A549 (cell line): Measurements from ENCODE around the gene CETP. TPM values are rescaled to one million over a fixed set of nuclear protein-coding genes. Genes with fewer than 3 reads are reported as not detected.

Source experiments
- ATAC-seq, 2 experiments: fragments of 200-7000 bp in 1 of 2; fragments of >200 bp in 1 of 2; cut with Nextera tagmentation in 1 of 2; cut with Tn5 transposase in 1 of 2; 3 replicates each; pipeline versions ENCODE4 v1.8.0 to v1.9.1; 2018 to 2020; ENCODE audit warnings: mild to moderate bottlenecking in 1 of 2, moderate library complexity in 1 of 2
- CTCF ChIA-PET: fragments of 300-600 bp; sonication (Branson Sonifier 250); formaldehyde crosslinking; extraction: SDS; loops from one replicate; lab custom pipeline; 2021; ENCODE audit warnings: antibody characterized with exemption, inconsistent platforms; lab: Yijun Ruan, JAX
- POLR2A ChIA-PET: fragments of 350-600 bp; formaldehyde crosslinking; extraction: SDS; loops from one replicate; lab custom pipeline; 2021; ENCODE audit warnings: antibody characterized with exemption, inconsistent platforms; lab: Yijun Ruan, JAX
- DNase-seq, 2 experiments: peaks; one replicate each; pipeline versions ENCODE4 v3.0.0 to v3.0.0-alpha.2; 2011 to 2016; ENCODE audit warnings: low read depth in 1 of 2, low spot score in 1 of 2
- FAIRE-seq: peaks from 2 replicates; lab custom pipeline; 2011; peaks lifted over from hg19 to GRCh38; lab: Jason Lieb, UNC
- H3K27ac ChIP-seq, 2 experiments: fragments of >200 bp; sonication (Bioruptor Twin); formaldehyde crosslinking; 3 replicates each; pipeline ENCODE4 v1.5.1; 2016 to 2017
- H3K4me1 ChIP-seq: fragments of >200 bp; sonication (Bioruptor Twin); formaldehyde crosslinking; 3 replicates; pipeline ENCODE4 v1.6.1; 2016
- H3K4me2 ChIP-seq: fragments of >200 bp; sonication (Bioruptor Twin); formaldehyde crosslinking; 3 replicates; pipeline ENCODE4 v1.6.1; 2016
- H3K4me3 ChIP-seq: fragments of >200 bp; sonication (Bioruptor Twin); formaldehyde crosslinking; 3 replicates; pipeline ENCODE4 v1.5.1; 2016
- H3K9me3 ChIP-seq: fragments of >200 bp; sonication (Bioruptor Twin); formaldehyde crosslinking; 3 replicates; pipeline ENCODE4 v1.6.1; 2016
- CBX8 ChIP-seq: fragments of 200-600 bp; sonication (generic); IDR thresholded peaks from 2 replicates; pipeline ENCODE4 v1.6.1; 2016
- FOSL2 ChIP-seq, 2 experiments: fragments of 450-650 bp in 1 of 2; fragments of >200 bp in 1 of 2; sonication (Bioruptor Twin) in 1 of 2; formaldehyde crosslinking; IDR thresholded peaks; 2 replicates each; pipeline versions ENCODE4 v1.5.0 to v1.6.1; 2016 to 2020; ENCODE audit warnings: mild to moderate bottlenecking in 1 of 2, moderate library complexity in 1 of 2
- FOXS1 ChIP-seq: fragments of 250-450 bp; sonication (Bioruptor Pico); IDR thresholded peaks from 2 replicates; pipeline ENCODE4 v1.5.0; 2020; ENCODE audit warnings: mild to moderate bottlenecking, moderate library complexity
- HDAC2 ChIP-seq: fragments of 200-600 bp; sonication (generic); IDR thresholded peaks from 2 replicates; pipeline ENCODE4 v1.6.1; 2016
- KDM5A ChIP-seq: fragments of 200-600 bp; sonication (generic); IDR thresholded peaks from 2 replicates; pipeline ENCODE4 v1.6.1; 2016; ENCODE audit warnings: antibody characterized with exemption, mild to moderate bottlenecking
- MAFK ChIP-seq: fragments of 450-650 bp; IDR thresholded peaks from 2 replicates; pipeline ENCODE4 v1.6.1; 2014; ENCODE audit not compliant: partially characterized antibody
- NFE2L2 ChIP-seq: fragments of 150-350 bp; conservative IDR thresholded peaks from 2 replicates; pipeline ENCODE4 v1.6.1; 2014; ENCODE audit warnings: low read length
- NPAS2 ChIP-seq: fragments of 250-450 bp; sonication (Bioruptor Pico); IDR thresholded peaks from 2 replicates; pipeline ENCODE4 v1.8.0; 2022; ENCODE audit warnings: mild to moderate bottlenecking, moderate library complexity, borderline replicate concordance
- RARB ChIP-seq: fragments of 250-450 bp; sonication (Bioruptor Pico); IDR thresholded peaks from 2 replicates; pipeline ENCODE4 v1.8.0; 2021; ENCODE audit warnings: mild to moderate bottlenecking, moderate library complexity
- RCOR1 ChIP-seq: fragments of 150-350 bp; IDR thresholded peaks from 2 replicates; pipeline ENCODE4 v1.6.1; 2014; ENCODE audit warnings: antibody characterized with exemption, low read length, low read depth
- RNF2 ChIP-seq: fragments of 200-600 bp; sonication (generic); IDR thresholded peaks from 2 replicates; pipeline ENCODE4 v1.6.1; 2016; ENCODE audit warnings: low read depth, mild to moderate bottlenecking, antibody characterized with exemption, moderate library complexity, borderline replicate concordance
- TP53 ChIP-seq: fragments of 250-450 bp; sonication (Bioruptor Pico); IDR thresholded peaks from 2 replicates; pipeline ENCODE4 v1.5.0; 2021; ENCODE audit warnings: mild to moderate bottlenecking, moderate library complexity
- WGBS: methylation state at CpG from one replicate; pipeline ENCODE4 v1.1.6; 2017; ENCODE audit errors: missing lambda C conversion rate; 5-methylcytosine and 5-hydroxymethylcytosine counted together
- polyA plus RNA-seq, 4 experiments: library from polyadenylated mRNA; depleted of rRNA in 3 of 4; stranded (reverse); fragments of >200 nt; fragmentation: RNase III in 1 of 4; extraction: RNeasy Plus Mini Kit Qiagen cat#74134 plus additional on column Dnase treatment in 1 of 4; gene quantifications; 2 replicates in 3 of 4; 3 replicates in 1 of 4; pipeline ENCODE4 v1.2.3, GENCODE V29; 2011 to 2017
- TF ChIP-seq, protein P1 (sequence below): fragments of 150-350 bp; IDR thresholded peaks from 2 replicates; pipeline ENCODE4 v1.6.1; 2014; ENCODE audit warnings: low read depth, mild to moderate bottlenecking, low read length
- TF ChIP-seq, protein P2 (sequence below): IDR thresholded peaks from 2 replicates; pipeline ENCODE4 v1.6.1; 2012; ENCODE audit warnings: low read depth, borderline replicate concordance
- TF ChIP-seq, protein P3 (sequence below): fragments of 450-650 bp; IDR thresholded peaks from 2 replicates; pipeline ENCODE4 v1.6.1; 2014; ENCODE audit warnings: antibody characterized with exemption
- TF ChIP-seq, protein P4 (sequence below): fragments of >200 bp; sonication (Bioruptor Twin); formaldehyde crosslinking; IDR thresholded peaks from 3 replicates; pipeline ENCODE4 v1.5.1; 2016
- TF ChIP-seq, protein P5 (sequence below): fragments of 250-450 bp; sonication (Bioruptor Pico); IDR thresholded peaks from 2 replicates; pipeline ENCODE4 v1.5.0; 2020; ENCODE audit warnings: low read depth, mild to moderate bottlenecking, moderate library complexity
- TF ChIP-seq, protein P6 (sequence below): IDR thresholded peaks from 2 replicates; pipeline ENCODE4 v1.6.1; 2012

The CETP gene
- polyA plus RNA-seq, 2 of the 4 experiments (the other 2 are of a cell fraction), result not detected

DNA sequence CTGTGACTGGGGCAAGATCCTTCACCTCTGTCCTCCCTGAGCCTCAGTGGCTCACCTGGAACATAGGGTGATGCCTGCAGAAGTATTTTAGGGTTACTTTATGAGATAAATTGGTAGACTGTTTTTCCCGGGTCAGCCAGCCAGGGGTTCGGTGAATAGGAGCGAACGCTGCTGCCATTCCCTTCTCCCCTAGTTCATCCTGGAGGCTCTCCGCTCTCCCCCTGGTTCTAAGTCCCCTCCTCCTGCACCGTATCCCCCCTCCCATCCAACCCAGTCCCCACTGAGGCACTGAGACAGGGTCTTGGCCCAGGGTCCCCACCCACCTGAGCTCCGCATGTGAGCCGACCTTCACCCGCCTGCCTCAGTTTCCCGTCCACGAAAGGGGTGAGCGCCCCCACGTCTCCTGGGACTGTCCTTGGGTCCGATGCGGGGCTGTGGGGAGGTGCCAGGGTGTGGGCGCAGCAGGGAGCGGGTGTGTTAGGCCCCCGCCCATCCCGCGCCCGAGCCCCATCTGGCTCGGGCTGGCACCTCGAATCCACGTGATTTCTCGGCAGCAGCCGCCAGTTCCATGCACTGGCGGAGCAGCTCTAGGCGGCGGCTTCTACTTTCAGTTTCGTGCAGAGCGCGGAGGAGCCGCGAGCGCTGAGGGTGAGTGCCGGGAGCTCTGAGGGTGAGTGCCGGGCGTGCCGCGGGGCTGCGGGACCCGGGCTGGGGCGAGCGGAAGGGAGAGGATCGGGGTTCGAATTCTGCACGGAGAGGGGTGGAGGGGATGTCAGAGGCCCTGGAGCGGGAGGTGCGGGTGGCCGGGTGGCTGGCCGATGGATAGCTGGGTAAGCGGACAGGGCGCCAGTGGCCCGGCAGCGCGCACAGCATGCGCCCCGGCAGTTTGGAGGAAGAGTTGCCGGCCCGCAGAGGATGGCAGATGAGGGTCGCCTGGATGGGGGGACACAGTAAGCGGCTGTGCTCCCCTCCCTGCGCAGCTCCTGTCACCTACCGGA is 27.5 kb downstream of the CETP start, which contains the start of gene NLRC5 (continued):
- TF ChIP-seq, protein P1, sequence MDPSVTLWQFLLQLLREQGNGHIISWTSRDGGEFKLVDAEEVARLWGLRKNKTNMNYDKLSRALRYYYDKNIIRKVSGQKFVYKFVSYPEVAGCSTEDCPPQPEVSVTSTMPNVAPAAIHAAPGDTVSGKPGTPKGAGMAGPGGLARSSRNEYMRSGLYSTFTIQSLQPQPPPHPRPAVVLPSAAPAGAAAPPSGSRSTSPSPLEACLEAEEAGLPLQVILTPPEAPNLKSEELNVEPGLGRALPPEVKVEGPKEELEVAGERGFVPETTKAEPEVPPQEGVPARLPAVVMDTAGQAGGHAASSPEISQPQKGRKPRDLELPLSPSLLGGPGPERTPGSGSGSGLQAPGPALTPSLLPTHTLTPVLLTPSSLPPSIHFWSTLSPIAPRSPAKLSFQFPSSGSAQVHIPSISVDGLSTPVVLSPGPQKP, result no peak
- TF ChIP-seq TP53 (CRISPR knock-in tag) (no peak), CBX8 (no peak), FOSL2 (IDR thresholded peaks at IDR 0.05) (no peak), FOSL2 (CRISPR knock-in tag; IDR thresholded peaks at IDR 0.05) (no peak), RARB (CRISPR knock-in tag) (no peak)
- TF ChIP-seq, protein P2, sequence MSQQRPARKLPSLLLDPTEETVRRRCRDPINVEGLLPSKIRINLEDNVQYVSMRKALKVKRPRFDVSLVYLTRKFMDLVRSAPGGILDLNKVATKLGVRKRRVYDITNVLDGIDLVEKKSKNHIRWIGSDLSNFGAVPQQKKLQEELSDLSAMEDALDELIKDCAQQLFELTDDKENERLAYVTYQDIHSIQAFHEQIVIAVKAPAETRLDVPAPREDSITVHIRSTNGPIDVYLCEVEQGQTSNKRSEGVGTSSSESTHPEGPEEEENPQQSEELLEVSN, result peak; percentile 72; the same call in 1 of the 2 replicates
- TF ChIP-seq, protein P3, sequence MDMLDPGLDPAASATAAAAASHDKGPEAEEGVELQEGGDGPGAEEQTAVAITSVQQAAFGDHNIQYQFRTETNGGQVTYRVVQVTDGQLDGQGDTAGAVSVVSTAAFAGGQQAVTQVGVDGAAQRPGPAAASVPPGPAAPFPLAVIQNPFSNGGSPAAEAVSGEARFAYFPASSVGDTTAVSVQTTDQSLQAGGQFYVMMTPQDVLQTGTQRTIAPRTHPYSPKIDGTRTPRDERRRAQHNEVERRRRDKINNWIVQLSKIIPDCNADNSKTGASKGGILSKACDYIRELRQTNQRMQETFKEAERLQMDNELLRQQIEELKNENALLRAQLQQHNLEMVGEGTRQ, result peak; percentile 35; the same call in 1 of the 2 replicates

DNA sequence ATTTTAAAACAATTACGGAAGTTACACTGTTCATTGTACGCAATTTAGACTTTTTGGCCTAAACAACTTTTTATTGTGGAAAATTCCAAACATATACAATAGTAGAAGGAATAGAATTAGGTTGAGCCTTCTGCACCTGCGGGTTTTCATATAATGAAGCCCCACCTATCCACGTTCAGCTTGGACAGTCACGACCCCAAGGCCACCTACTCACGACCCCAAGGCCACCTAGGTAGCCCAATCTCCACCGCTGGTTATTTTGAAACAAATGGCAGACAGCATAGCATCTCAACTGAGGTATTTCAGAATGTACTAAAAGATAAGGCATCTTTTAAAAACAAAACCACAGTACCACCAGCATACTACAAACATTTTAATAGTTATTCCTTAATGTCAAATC is 28.2 kb downstream of the CETP start:
- ChIA-PET POLR2A (interaction anchor here (0.9 kb wide), 1 partner anchor 143 kb away, joined by 3 read pairs; no protein-coding TSS in a partner anchor), CTCF (interaction anchor here (0.7 to 4.8 kb wide), 4 partner anchors 10 to 83 kb away, joined by 3 to 23 read pairs (median 3); no protein-coding TSS in a partner anchor)
- peak overlapping the region; percentile 87 for H3K4me2 ChIP-seq
- H3K9me3 ChIP-seq, result no peaks in the 10 kb centered on the region
- peak overlapping the region; percentile 56 for H3K4me3 ChIP-seq
- peaks cover 19% of the 10 kb centered on the region for H3K4me1 ChIP-seq
- no peak for FAIRE-seq
- ATAC-seq, result no peak
- H3K27ac ChIP-seq, result peak overlapping the region; percentile 74 to 89
- no peak for DNase-seq
- TF ChIP-seq KDM5A, result no peak
- TF ChIP-seq MAFK, result no peak
- TF ChIP-seq, protein P3, result no peak
- no peak for TF ChIP-seq RCOR1
- 66% methylated on average over 7 of the region's 7 CpGs for WGBS

DNA sequence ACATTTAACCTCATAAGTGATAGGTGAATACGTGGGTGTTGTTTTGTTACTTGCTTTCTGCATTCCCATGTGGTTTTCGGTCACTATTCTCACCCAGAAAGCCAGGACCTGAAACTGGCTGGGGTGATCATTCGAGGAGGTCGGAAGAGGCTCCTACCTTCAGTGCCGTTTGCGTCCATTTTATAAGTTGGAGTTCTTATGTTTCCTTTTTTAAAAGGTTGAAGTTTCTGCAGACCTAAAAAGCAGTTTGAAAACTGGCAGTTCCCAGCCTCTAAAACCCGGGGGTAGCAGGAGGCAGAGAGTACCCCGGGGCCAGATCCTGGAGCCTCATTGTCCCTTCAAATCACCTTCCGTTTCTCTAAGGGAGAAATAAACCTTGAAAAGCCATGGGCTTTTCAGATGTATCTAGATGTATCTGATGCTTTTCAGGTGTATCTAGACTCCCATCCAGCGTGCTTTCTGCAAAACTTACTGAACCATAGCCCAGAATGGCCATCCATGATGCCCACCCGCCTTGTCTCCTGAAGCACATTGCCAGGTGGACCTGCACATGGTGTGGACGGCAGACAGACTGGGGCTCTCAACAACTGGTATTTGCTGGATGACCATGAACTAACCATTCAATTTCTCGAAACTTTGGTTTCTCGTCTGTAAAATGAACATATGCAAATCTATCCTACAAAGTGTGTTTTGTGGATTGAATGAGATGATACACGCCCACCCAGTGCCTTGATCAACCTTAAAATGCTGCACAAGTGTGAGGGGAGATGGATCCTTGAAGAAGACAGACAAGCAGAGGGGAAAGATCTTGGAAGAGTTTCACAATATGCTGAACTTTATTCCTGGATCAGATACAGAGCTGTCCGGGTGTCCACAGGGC is 28.9 kb downstream of the CETP start:
- CTCF ChIA-PET, result interaction anchor here (1.0 kb wide), 1 partner anchor 48 kb away, joined by 3 read pairs; no protein-coding TSS in a partner anchor
- no peak for ATAC-seq
- TF ChIP-seq HDAC2, result no peak
- TF ChIP-seq, protein P3, result no peak
- no peak for TF ChIP-seq NPAS2 (CRISPR knock-in tag)
- TF ChIP-seq, protein P4, sequence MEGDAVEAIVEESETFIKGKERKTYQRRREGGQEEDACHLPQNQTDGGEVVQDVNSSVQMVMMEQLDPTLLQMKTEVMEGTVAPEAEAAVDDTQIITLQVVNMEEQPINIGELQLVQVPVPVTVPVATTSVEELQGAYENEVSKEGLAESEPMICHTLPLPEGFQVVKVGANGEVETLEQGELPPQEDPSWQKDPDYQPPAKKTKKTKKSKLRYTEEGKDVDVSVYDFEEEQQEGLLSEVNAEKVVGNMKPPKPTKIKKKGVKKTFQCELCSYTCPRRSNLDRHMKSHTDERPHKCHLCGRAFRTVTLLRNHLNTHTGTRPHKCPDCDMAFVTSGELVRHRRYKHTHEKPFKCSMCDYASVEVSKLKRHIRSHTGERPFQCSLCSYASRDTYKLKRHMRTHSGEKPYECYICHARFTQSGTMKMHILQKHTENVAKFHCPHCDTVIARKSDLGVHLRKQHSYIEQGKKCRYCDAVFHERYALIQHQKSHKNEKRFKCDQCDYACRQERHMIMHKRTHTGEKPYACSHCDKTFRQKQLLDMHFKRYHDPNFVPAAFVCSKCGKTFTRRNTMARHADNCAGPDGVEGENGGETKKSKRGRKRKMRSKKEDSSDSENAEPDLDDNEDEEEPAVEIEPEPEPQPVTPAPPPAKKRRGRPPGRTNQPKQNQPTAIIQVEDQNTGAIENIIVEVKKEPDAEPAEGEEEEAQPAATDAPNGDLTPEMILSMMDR, result no peak
- TF ChIP-seq, protein P1, result no peak
- TF ChIP-seq RNF2, result no peak
- no peak for TF ChIP-seq MAFK
- TF ChIP-seq, protein P5, sequence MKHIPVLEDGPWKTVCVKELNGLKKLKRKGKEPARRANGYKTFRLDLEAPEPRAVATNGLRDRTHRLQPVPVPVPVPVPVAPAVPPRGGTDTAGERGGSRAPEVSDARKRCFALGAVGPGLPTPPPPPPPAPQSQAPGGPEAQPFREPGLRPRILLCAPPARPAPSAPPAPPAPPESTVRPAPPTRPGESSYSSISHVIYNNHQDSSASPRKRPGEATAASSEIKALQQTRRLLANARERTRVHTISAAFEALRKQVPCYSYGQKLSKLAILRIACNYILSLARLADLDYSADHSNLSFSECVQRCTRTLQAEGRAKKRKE (CRISPR knock-in tag), result no peak
- TF ChIP-seq FOXS1 (CRISPR knock-in tag), result no peak
- TF ChIP-seq, protein P6, sequence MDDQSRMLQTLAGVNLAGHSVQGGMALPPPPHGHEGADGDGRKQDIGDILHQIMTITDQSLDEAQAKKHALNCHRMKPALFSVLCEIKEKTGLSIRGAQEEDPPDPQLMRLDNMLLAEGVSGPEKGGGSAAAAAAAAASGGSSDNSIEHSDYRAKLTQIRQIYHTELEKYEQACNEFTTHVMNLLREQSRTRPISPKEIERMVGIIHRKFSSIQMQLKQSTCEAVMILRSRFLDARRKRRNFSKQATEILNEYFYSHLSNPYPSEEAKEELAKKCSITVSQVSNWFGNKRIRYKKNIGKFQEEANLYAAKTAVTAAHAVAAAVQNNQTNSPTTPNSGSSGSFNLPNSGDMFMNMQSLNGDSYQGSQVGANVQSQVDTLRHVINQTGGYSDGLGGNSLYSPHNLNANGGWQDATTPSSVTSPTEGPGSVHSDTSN, result no peak
- no peak for TF ChIP-seq NFE2L2

More for the DNA sequence above, 28.9 kb downstream of the CETP start:
- 92% methylated on average over 16 of the region's 16 CpGs for WGBS
- Histone ChIP-seq H3K9me3 (no peaks in the 10 kb centered on the region), H3K4me1 (peaks cover 13% of the 10 kb centered on the region), H3K4me3 (no peak overlapping the region), H3K27ac (no peak overlapping the region), H3K4me2 (peak overlapping the region; percentile 87)
- no peak for FAIRE-seq
- DNase-seq, result no peak
- POLR2A ChIA-PET, result interaction anchor here (0.7 kb wide), 1 partner anchor 13 kb away, joined by 7 read pairs; no protein-coding TSS in a partner anchor
